ENCODE measurements around the gene TSPAN15.

GRCh38 chr10:69403066-69403465 is 48.2 kb upstream of the TSPAN15 start:
- TF ChIP-seq, protein P1, sequence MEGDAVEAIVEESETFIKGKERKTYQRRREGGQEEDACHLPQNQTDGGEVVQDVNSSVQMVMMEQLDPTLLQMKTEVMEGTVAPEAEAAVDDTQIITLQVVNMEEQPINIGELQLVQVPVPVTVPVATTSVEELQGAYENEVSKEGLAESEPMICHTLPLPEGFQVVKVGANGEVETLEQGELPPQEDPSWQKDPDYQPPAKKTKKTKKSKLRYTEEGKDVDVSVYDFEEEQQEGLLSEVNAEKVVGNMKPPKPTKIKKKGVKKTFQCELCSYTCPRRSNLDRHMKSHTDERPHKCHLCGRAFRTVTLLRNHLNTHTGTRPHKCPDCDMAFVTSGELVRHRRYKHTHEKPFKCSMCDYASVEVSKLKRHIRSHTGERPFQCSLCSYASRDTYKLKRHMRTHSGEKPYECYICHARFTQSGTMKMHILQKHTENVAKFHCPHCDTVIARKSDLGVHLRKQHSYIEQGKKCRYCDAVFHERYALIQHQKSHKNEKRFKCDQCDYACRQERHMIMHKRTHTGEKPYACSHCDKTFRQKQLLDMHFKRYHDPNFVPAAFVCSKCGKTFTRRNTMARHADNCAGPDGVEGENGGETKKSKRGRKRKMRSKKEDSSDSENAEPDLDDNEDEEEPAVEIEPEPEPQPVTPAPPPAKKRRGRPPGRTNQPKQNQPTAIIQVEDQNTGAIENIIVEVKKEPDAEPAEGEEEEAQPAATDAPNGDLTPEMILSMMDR (IDR thresholded peaks at IDR 0.05) = no peak
- TF ChIP-seq POLR2A (IDR thresholded peaks at IDR 0.05) = no peak
- TF ChIP-seq EP300 (IDR thresholded peaks at IDR 0.05; ENCODE audit: low read depth) = no peak
